ENCODE data around the gene C1R. TPM values are rescaled to one million over a fixed set of nuclear protein-coding genes. Genes with fewer than 3 reads are reported as not detected.

Gene C1R
- total RNA-seq, 4 donors from 2014 or later: 22.8 to 297 (median 140) TPM

- no peaks in the 10 kb centered on the region for H3K27me3 ChIP-seq
- DNase-seq: no peak
- no peaks in the 10 kb centered on the region for H3K9me3 ChIP-seq
- H3K36me3 ChIP-seq: peaks cover 0 to 26% (median 3%) of the 10 kb centered on the region in 3 donors
- H3K27ac ChIP-seq: peak overlapping the region in 2 of 4 donors; percentile 40 to 89
- 57 to 74% methylated on average over 5 of the region's 5 CpGs for WGBS, 2 donors
- H3K4me1 ChIP-seq: peaks cover 18 to 56% (median 47%) of the 10 kb centered on the region in 3 donors
- intact Hi-C loops (cut with DNase I): loop anchor here (5.0 kb wide), 1 partner anchor 36 kb away; no protein-coding TSS in a partner anchor
- TF ChIP-seq POLR2A (IDR thresholded peaks at IDR 0.05) (no peak), CTCF (IDR thresholded peaks at IDR 0.05) (no peak)
- no peak overlapping the region for H3K4me3 ChIP-seq
Measured at GRCh38 chr12:7093486-7093885, 1.2 kb upstream of the C1R start.

- DNase-seq: no peak
- TF ChIP-seq CTCF (IDR thresholded peaks at IDR 0.05) (no peak), POLR2A (IDR thresholded peaks at IDR 0.05) (no peak)
- Histone ChIP-seq H3K36me3 (peaks cover 0 to 26% (median 7%) of the 10 kb centered on the region in 3 donors), H3K9me3 (no peaks in the 10 kb centered on the region), H3K27me3 (no peaks in the 10 kb centered on the region), H3K27ac (peak overlapping the region; percentile 77 to 89 (median 82)), H3K4me1 (peaks cover 18 to 56% (median 47%) of the 10 kb centered on the region in 3 donors), H3K4me3 (no peak overlapping the region)
- WGBS, 2 donors: 64 to 71% methylated on average over 7 to 8 of the region's 8 CpGs
- intact Hi-C loops (cut with DNase I): loop anchor here (5.0 kb wide), 1 partner anchor 36 kb away; no protein-coding TSS in a partner anchor
Measured at GRCh38 chr12:7092986-7093460, 778 bp upstream of the C1R start.

GRCh38 chr12:7091660-7092228 lies 501 bp downstream of the C1R start:
- TF ChIP-seq CTCF (IDR thresholded peaks at IDR 0.05): no peak
- no peak for TF ChIP-seq POLR2A (IDR thresholded peaks at IDR 0.05)
- intact Hi-C loops (cut with DNase I): loop anchor here (5.0 kb wide), 1 partner anchor 34 kb away; no protein-coding TSS in a partner anchor

GRCh38 chr12:7091171-7091570 lies 1.1 kb downstream of the C1R start:
- DNase-seq: no peak
- H3K27ac ChIP-seq: peak overlapping the region; percentile 78 to 92 (median 87)
- peaks cover 18 to 56% (median 47%) of the 10 kb centered on the region in 3 donors for H3K4me1 ChIP-seq
- peaks cover 0 to 31% (median 7%) of the 10 kb centered on the region in 3 donors for H3K36me3 ChIP-seq
- no peaks in the 10 kb centered on the region for H3K27me3 ChIP-seq
- 38 to 55% methylated on average over 3 to 4 of the region's 7 CpGs for WGBS, 2 donors
- TF ChIP-seq CTCF (IDR thresholded peaks at IDR 0.05) (no peak), POLR2A (IDR thresholded peaks at IDR 0.05) (no peak)
- intact Hi-C loops (cut with DNase I): loop anchor here (5.0 kb wide), 1 partner anchor 34 kb away; no protein-coding TSS in a partner anchor
- peak overlapping the region; percentile 36 to 68 (median 50) for H3K4me3 ChIP-seq
- no peaks in the 10 kb centered on the region for H3K9me3 ChIP-seq

More at GRCh38 chr12:7091660-7092228, 501 bp downstream of the C1R start:
- 24 to 31% methylated on average over 2 to 7 of the region's 10 CpGs for WGBS, 2 donors
- H3K36me3 ChIP-seq: peaks cover 0 to 28% (median 7%) of the 10 kb centered on the region in 3 donors
- H3K27ac ChIP-seq: peak overlapping the region; percentile 78 to 92 (median 87)
- H3K4me3 ChIP-seq: peak overlapping the region; percentile 36 to 68 (median 50)
- no peak for DNase-seq
- no peaks in the 10 kb centered on the region for H3K27me3 ChIP-seq
- no peaks in the 10 kb centered on the region for H3K9me3 ChIP-seq
- peaks cover 18 to 56% (median 47%) of the 10 kb centered on the region in 3 donors for H3K4me1 ChIP-seq
